OCI-LY1 (cell line): ENCODE results near the gene CERS6.

Experiments used
- H2AFZ ChIP-seq: fragments of 200-600 bp; sonication (generic), shearing (Covaris generic); 2 replicates; pipeline ENCODE4 v1.6.0; 2014; ENCODE audit warnings: antibody characterized with exemption, mild to moderate bottlenecking, low read length
- H3F3A ChIP-seq: fragments of 200-600 bp; sonication (generic), shearing (Covaris generic); 2 replicates; pipeline ENCODE4 v1.6.0; 2014; ENCODE audit warnings: mild to moderate bottlenecking, antibody characterized with exemption, low read length, moderate library complexity; ENCODE audit not compliant: insufficient read depth
- H3K27ac ChIP-seq: fragments of 200-600 bp; sonication (generic); 2 replicates; pipeline ENCODE4 v1.5.1; 2014; ENCODE audit warnings: low read length, mixed run types, mild to moderate bottlenecking, low read depth; ENCODE audit not compliant: poor library complexity, severe bottlenecking
- H3K27me3 ChIP-seq: fragments of 200-600 bp; sonication (generic); 2 replicates; pipeline ENCODE4 v1.6.0; 2014; ENCODE audit warnings: antibody characterized with exemption, mild to moderate bottlenecking, low read length, moderate library complexity; ENCODE audit not compliant: insufficient read depth
- H3K36me3 ChIP-seq: fragments of 200-600 bp; sonication (generic); 2 replicates; pipeline ENCODE4 v1.6.1; 2014; ENCODE audit warnings: mild to moderate bottlenecking, antibody characterized with exemption, low read length, moderate library complexity, mixed read lengths; ENCODE audit not compliant: insufficient read depth
- H3K4me1 ChIP-seq: fragments of 200-600 bp; sonication (generic); 2 replicates; pipeline ENCODE4 v1.5.1; 2014; ENCODE audit warnings: mild to moderate bottlenecking, low read length, moderate library complexity; ENCODE audit not compliant: insufficient read depth, severe bottlenecking
- H3K4me2 ChIP-seq: fragments of 200-600 bp; sonication (generic), shearing (Covaris generic); 2 replicates; pipeline ENCODE4 v1.6.1; 2014; ENCODE audit warnings: low read length
- H3K4me3 ChIP-seq: fragments of 200-600 bp; sonication (generic); 2 replicates; pipeline ENCODE4 v1.5.1; 2014; ENCODE audit warnings: low read length, low read depth, mild to moderate bottlenecking, mixed read lengths; ENCODE audit not compliant: poor library complexity, severe bottlenecking
- H3K79me2 ChIP-seq: fragments of 200-600 bp; shearing (Covaris generic); 2 replicates; pipeline ENCODE4 v1.6.1; 2016; ENCODE audit warnings: mixed run types, low read length, mixed read lengths; ENCODE audit not compliant: insufficient read depth
- H3K9ac ChIP-seq: fragments of 200-600 bp; sonication (generic), shearing (Covaris generic); 2 replicates; pipeline ENCODE4 v1.6.1; 2014; ENCODE audit warnings: mild to moderate bottlenecking, low read length, mixed read lengths
- H3K9me2 ChIP-seq: fragments of 200-600 bp; sonication (generic), shearing (Covaris generic); 2 replicates; pipeline ENCODE4 v1.6.1; 2014; ENCODE audit warnings: low read depth, mild to moderate bottlenecking, low read length, mixed read lengths
- H3K9me3 ChIP-seq: fragments of 200-600 bp; shearing (Covaris generic); 2 replicates; pipeline ENCODE4 v1.6.1; 2014; ENCODE audit warnings: low read length, mixed read lengths
- H4K20me1 ChIP-seq: fragments of 200-600 bp; sonication (generic), shearing (Covaris generic); 2 replicates; pipeline ENCODE4 v1.6.0; 2016; ENCODE audit warnings: mild to moderate bottlenecking, low read length; ENCODE audit not compliant: insufficient read depth
- EZH2 ChIP-seq: fragments of 200-600 bp; sonication (generic), shearing (Covaris generic); IDR thresholded peaks from 2 replicates; pipeline ENCODE4 v1.8.0; 2017; ENCODE audit warnings: borderline replicate concordance, mixed run types, mild to moderate bottlenecking, antibody characterized with exemption, low read length, moderate library complexity, mixed read lengths
- TF ChIP-seq, protein P1 (sequence below): fragments of 200-600 bp; sonication (generic), shearing (Covaris generic); IDR thresholded peaks from 2 replicates; pipeline ENCODE4 v1.5.1; 2017; ENCODE audit warnings: mild to moderate bottlenecking, antibody characterized with exemption, low read length, moderate library complexity, mixed read lengths

Gene CERS6

GRCh38 chr2:168462543-168463045 lies 6.5 kb downstream of the CERS6 start:
- Histone ChIP-seq H3K79me2 (no peaks in the 10 kb centered on the region), H3K9me2 (no peaks in the 10 kb centered on the region), H3K9ac (no peak overlapping the region), H3K4me1 (no peaks in the 10 kb centered on the region), H3K27ac (no peak overlapping the region), H3K9me3 (no peaks in the 10 kb centered on the region), H3K4me2 (no peak overlapping the region), H4K20me1 (no peaks in the 10 kb centered on the region), H2AFZ (no peak overlapping the region), H3K27me3 (no peaks in the 10 kb centered on the region), H3K36me3 (no peaks in the 10 kb centered on the region), H3K4me3 (no peak overlapping the region), H3F3A (no peaks in the 10 kb centered on the region)
- TF ChIP-seq, protein P1, sequence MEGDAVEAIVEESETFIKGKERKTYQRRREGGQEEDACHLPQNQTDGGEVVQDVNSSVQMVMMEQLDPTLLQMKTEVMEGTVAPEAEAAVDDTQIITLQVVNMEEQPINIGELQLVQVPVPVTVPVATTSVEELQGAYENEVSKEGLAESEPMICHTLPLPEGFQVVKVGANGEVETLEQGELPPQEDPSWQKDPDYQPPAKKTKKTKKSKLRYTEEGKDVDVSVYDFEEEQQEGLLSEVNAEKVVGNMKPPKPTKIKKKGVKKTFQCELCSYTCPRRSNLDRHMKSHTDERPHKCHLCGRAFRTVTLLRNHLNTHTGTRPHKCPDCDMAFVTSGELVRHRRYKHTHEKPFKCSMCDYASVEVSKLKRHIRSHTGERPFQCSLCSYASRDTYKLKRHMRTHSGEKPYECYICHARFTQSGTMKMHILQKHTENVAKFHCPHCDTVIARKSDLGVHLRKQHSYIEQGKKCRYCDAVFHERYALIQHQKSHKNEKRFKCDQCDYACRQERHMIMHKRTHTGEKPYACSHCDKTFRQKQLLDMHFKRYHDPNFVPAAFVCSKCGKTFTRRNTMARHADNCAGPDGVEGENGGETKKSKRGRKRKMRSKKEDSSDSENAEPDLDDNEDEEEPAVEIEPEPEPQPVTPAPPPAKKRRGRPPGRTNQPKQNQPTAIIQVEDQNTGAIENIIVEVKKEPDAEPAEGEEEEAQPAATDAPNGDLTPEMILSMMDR, result no peak

GRCh38 chr2:168465594-168465993 lies 9.5 kb downstream of the CERS6 start:
- H3K79me2 ChIP-seq, result no peaks in the 10 kb centered on the region
- H3K9me3 ChIP-seq, result no peaks in the 10 kb centered on the region
- no peaks in the 10 kb centered on the region for H4K20me1 ChIP-seq
- H3K4me1 ChIP-seq, result no peaks in the 10 kb centered on the region
- H3K4me3 ChIP-seq, result no peak overlapping the region
- H3K36me3 ChIP-seq, result no peaks in the 10 kb centered on the region
- no peak for TF ChIP-seq EZH2
- TF ChIP-seq, protein P1, result no peak
- H3F3A ChIP-seq, result no peaks in the 10 kb centered on the region
- no peaks in the 10 kb centered on the region for H3K9me2 ChIP-seq
- no peak overlapping the region for H3K9ac ChIP-seq
- H3K27ac ChIP-seq, result no peak overlapping the region
- H3K4me2 ChIP-seq, result no peak overlapping the region
- H3K27me3 ChIP-seq, result no peaks in the 10 kb centered on the region
- H2AFZ ChIP-seq, result no peak overlapping the region

DNA sequence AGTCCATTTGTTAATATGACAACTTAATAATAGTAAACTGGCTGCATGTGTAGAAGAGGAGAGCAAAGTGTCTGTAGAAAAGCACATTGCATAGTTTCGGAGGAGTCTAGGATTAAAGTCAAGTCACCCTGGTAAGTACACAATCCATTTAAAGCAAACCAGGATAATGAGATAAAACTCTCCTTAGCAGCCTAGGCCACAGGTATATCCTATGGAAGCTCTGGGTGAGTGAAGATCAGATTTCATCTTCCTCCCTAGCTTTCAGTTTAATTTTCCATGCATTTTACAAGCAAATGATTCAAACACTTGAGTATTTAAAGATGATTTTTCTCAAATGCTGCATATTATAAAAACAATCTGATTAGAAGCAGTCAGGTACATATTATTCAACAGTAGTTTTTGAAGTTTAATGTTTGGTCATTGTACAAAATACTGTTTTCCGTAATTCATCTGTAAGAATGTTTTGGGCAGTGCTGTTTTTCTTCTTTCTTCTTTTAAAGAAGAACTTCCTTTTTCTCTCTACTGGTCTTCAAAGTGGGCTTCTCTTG lies 10.2 kb downstream of the CERS6 start:
- no peak overlapping the region for H2AFZ ChIP-seq
- H3K27me3 ChIP-seq, result no peaks in the 10 kb centered on the region
- H3F3A ChIP-seq, result no peaks in the 10 kb centered on the region
- no peak for TF ChIP-seq EZH2
- TF ChIP-seq, protein P1, result no peak
- no peaks in the 10 kb centered on the region for H3K9me3 ChIP-seq
- no peak overlapping the region for H3K4me3 ChIP-seq
- no peak overlapping the region for H3K9ac ChIP-seq
- H3K36me3 ChIP-seq, result no peaks in the 10 kb centered on the region
- no peak overlapping the region for H3K4me2 ChIP-seq
- no peaks in the 10 kb centered on the region for H3K9me2 ChIP-seq
- no peaks in the 10 kb centered on the region for H4K20me1 ChIP-seq
- H3K27ac ChIP-seq, result no peak overlapping the region
- no peaks in the 10 kb centered on the region for H3K4me1 ChIP-seq
- H3K79me2 ChIP-seq, result no peaks in the 10 kb centered on the region
